ENCODE data around the gene CGNL1. TPM values are rescaled to one million over a fixed set of nuclear protein-coding genes. Genes with fewer than 3 reads are reported as not detected.

Gene CGNL1
- total RNA-seq, 2 donors from 2014 or later: 16.8 to 26.0 TPM

DNA sequence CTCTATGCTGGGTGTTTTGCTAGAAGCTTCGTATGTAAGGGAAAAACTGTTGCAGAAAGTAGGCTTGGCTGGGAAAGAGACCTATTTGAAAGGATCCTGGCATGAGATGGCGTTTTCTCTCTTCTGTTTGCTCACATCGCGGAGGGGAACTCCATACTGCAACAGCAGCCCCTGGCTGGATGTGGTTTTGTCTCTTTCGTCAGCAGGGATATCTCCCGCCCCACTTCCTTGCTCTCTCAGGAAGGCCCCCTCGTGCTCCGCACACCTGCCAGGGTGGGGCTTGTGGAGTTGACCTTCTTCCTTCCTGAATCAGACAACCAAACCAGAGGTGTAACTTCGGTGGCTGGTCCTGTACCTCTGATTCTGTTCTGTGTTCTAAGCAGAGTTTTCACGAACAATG, 189.0 kb downstream of the CGNL1 start:
- intact Hi-C loops (cut with DNase I): no loop called here
- no peak for ATAC-seq
- DNase-seq: no peak

DNA sequence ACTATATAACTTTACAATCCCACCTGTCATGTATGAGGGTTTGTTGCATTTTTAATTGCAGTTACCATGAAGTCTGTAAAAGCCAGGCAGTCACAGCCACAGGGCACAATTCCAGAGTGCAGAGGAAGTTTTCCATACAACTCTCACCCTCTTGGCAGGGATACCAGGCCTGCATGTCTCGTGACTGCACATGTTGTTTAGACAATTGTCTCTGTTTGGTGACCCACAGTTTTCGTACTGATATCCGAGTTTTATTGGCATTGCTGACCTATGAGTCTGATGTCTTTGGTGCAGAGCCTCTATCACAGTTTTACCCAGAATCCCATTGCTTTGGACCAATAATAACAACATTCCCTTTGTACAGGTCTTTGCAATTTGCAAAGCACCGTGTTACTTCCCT, 190.5 kb downstream of the CGNL1 start:
- DNase-seq (no peak), ATAC-seq (peak; percentile 26 to 57)
- intact Hi-C loops (cut with DNase I): no loop called here

DNA sequence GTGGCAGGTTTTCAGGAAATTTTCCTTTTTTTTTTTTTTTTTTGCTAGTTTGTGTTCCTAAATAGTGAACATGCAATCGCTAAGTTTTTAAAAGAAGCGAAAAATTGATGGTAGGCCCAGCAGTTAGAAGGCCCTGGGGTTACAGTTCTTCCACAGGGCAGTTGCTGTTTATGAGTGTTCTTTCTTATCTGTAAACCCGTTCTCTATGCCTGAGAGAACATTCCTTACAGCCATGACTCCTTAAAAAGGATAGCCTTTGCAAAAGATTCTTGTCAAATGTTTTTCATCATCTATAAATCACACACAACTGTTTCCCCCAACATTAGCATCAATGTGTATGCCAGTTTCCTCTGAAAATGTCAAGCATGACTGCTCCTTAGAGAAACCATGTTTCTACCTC, 191.6 kb downstream of the CGNL1 start:
- intact Hi-C loops (cut with DNase I): no loop called here
- ATAC-seq (no peak), DNase-seq (no peak)

DNA sequence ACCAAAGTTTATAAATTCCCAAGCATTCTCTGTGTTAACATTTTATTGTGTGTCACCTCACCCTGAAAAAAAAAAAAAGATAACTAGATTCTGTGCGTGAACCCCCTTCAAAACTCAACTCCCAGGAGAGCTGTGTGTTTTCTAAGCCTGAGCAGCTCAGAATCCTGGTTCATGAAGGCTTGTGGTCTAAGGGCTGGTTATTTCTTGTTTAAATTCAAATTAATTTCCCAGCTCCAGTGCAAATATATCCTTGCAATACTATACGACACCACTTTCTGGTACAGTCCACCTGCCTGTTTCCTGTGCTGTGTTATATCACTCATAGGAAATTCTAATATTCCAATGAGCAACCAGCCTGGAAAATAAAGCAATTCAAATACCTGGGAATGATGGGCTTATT, 192.0 kb downstream of the CGNL1 start:
- intact Hi-C loops (cut with DNase I): no loop called here
- ATAC-seq (no peak), DNase-seq (no peak)

DNA sequence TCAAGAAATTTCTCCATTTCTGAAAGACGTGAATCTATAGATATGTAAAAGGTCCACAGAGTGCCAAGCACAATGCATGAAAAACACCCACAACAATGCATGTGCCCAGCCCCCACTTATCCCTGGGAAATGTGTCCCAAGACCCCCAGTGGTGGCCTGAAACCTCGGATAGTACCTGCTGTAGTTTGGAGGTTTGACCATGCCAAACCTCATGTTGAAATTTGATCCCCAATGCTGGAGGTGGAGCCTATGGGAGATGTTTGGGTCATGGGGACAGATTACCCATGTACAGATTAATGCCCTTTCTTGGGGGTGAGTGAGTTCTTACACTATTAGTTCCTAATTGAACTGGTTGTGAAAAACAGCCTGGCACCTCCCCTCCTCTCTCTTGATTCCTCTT, 194.0 kb downstream of the CGNL1 start:
- DNase-seq: no peak
- intact Hi-C loops (cut with DNase I): no loop called here
- ATAC-seq: no peak

DNA sequence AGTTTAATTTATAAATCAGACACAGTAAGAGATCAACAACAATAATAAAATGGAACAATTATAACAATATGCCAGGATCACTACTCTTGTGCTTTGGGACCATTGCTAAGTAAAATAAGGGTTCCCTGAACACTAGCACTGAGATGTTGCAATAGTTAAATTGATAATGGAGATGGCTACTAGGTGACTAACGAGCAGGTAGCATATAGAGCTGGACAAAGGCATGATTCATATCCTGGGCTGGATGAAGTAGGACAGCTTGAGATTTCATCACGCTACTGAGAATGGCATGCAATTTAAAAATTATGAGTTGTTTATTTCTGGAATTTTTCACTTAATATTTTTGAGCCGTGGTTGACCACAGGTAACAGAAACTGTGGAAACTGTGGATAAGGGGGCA, 194.7 kb downstream of the CGNL1 start:
- ATAC-seq (no peak), DNase-seq (no peak)

DNA sequence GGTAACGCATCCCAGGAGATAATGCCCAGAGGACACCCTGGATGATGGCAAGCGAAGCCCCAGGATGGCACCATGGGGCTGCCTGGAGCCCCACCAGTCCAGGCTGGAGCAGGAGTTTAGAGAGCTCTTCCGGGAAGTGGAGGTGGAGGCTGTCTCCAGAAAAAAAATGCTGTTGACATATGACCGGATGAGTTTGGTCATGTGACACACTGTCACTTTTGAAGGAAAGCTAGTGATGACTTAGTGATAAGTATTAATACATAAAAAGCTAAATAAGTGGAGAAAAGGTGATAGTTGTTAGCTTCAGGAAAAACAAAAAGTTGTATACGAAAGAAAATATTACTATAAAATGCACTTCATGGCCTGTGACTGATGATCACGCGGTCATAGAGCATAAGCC, 195.4 kb downstream of the CGNL1 start:
- no peak for ATAC-seq
- intact Hi-C loops (cut with DNase I): no loop called here
- no peak for DNase-seq

More for the DNA sequence above, 194.7 kb downstream of the CGNL1 start:
- intact Hi-C loops (cut with DNase I): no loop called here

DNA sequence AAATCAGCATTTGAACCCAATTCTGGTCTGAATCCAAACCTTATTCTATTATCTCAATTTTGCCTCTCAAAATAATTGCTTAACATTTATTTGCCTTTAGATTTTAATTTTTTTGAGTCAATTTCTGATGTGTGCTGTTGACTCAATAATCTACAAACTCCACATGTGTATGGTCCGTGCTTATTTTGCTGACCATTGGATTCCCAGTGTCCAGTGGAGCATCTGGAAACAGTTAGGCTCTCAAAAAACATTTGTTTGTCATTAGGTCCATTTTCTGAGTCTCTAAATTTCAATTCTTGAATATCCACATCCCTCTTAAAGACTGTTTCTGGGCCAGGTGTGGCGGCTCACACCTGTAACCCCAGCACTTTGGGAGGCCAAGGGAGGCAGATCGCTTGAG, 196.2 kb downstream of the CGNL1 start:
- DNase-seq: no peak
- intact Hi-C loops (cut with DNase I): no loop called here
- ATAC-seq: peak in 1 of 2 donors; percentile 61

DNA sequence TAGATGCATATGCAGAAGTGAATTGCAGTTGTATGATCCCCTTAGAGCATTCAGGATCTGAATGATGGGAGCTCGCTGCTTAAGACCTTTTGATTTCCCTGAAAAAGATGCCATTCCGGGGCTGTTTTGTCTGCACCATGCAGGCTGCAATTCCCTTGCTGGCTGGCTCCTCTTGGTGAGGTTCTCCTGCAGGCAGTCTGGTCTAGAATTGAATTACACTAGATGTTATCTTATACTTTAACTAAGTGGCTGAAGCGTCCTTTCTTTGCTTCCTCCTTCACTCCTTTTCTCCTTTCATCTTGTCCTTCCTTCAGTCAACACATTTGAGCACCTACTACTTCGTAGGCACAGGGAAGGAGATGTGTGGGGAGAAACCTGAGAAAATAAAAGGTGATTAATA, 196.8 kb downstream of the CGNL1 start:
- intact Hi-C loops (cut with DNase I): no loop called here
- ATAC-seq: no peak

DNA sequence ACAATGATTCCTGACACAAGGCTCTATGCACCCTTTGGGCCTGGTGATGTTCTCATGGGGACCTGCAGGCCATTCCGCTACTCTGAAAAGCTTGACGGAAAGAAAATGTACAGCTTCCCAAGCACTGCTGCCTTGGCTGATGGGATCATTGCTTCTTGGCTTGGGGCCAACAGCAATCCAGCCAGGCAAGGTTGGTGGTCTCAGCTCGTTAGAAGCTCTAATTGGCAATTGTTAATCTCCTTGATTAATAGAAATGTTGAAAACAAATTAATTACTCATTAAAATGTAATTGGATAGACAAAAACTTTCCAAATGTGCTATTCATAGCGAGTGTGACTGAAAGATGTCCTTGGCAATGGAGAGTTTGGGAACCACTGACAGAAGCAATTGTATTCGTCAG, 199.1 kb downstream of the CGNL1 start:
- intact Hi-C loops (cut with DNase I): no loop called here
- ATAC-seq (no peak), DNase-seq (no peak)

More for the DNA sequence above, 196.8 kb downstream of the CGNL1 start:
- no peak for DNase-seq

DNA sequence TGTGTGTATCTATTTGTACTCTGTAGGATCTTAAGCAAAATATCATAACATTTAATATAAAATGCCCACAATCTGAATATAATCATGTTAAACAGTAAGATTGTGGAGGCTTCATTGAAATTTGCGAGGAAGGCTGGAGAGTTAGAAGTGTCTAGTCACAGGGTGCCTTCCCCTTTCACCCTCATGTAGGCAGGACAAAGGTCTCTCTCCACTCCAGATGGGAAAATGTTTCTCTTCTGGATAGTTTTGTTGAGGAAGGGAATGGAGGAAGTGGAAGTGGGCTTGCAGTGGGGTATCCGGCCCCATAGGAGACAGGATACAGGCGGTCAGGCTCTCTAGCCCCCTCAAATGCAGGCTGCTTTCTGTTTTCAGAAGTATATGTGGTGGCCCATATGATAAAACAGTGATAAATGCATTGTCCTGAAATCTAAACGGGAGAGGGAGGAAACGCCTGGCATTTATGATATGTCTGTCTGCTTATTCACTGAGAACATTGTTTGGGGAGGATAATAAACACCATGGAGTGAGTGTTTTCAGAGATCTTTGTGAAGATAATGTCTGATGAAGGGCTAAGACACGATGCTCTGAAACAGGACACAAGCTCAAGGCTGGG, 202.1 kb downstream of the CGNL1 start:
- DNase-seq: no peak
- intact Hi-C loops (cut with DNase I): no loop called here

DNA sequence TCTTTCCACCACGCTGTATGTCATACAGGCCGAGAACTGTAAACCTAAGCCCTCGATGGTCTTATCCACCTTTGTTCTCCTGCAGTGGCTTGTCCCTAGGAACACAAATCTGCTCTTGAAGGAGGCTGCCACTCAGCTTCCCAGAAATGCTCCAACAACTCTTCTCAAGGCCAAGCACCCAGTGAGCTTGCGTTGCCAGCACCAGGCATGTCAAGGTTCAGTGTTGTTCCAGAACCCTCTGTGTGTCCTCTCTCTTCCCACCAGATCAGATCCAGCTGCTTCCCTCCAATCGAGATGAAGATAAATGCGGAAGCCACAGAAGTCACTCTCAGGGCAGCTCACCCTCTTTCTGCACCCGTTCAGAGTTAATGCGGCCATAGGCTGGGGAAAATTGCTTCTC, 204.1 kb downstream of the CGNL1 start:
- DNase-seq (no peak), ATAC-seq (no peak)
- intact Hi-C loops (cut with DNase I): no loop called here

More for the DNA sequence above, 202.1 kb downstream of the CGNL1 start:
- peak in 1 of 2 donors; percentile 32 for ATAC-seq

DNA sequence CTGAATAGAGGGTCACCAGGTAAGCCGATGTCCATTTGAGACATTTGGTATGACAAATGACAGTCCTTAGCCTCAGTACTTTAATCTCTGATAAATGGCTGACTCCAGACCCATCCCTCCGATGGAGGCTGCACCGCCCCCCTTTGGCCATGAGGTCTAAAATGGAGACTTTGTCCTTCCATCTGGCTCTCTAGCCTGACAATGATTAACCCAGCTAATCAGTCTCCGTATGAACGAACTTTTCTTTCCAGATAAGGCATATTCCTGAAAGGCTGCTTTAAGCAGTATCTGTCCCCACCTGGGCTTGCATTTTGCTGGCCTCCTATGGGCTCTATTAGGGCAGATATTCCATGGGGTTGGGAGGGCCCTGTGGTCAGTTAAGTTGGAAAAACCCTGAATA, 204.6 kb downstream of the CGNL1 start:
- DNase-seq (no peak), ATAC-seq (no peak)
- intact Hi-C loops (cut with DNase I): no loop called here

DNA sequence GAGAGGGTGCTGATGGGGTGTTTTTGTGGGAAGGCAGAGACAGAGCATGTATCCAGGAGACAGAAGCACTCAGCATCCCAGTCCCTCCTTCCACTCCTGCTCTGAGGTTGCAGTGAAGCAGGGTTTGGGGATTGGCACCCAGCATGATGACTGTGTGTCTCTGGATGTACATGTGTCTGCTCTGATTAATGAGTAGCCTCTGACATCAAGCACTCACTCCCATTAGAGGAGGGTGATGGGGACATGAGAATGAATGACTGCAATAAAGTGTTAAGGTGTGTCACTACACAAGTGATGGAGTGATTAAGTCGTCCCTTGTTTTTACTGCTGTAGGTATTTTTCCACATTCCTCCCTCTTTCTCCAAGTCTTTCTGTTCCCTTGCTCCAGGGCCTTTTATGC, 205.8 kb downstream of the CGNL1 start:
- ATAC-seq (no peak), DNase-seq (no peak)
- intact Hi-C loops (cut with DNase I): no loop called here

DNA sequence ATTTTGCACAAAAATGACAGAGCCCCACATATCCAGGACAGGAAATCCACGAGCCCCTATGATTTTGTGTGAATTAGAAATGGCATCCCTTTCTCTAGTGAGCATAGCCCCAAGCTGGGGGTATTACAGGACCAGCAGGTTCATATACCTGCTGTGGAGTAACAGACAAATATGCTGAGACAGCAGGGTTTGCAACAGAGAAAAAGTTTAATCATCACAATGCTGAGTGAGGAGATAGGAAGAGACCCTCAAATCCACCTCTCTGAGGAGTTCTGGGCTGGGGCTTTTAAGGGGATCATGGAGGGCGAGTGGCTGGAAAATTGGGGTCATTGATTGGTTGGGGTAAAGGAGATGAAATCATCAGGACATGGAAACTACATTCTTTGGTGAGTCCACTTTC, 207.0 kb downstream of the CGNL1 start:
- DNase-seq: no peak

DNA sequence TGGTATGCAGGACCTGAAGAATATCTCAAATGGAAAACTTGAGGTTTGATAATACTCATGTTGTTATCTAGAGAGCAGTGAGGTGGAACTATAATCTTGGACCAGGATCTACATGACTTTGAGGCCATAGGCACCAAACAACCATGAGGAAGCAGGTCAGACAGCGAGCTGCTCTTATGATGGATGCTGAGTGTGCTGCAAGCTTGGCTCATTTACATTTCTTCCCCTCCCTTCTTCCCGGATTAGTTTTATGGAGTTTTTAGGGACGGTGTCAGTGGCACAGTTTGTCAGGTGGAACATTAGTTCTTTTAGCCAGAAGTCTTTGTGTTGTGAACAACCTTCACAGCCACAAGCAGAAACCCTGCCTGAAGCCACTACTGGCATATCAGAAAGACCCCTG, 207.4 kb downstream of the CGNL1 start:
- DNase-seq: no peak
- ATAC-seq: no peak
- intact Hi-C loops (cut with DNase I): no loop called here

More for the DNA sequence above, 207.0 kb downstream of the CGNL1 start:
- intact Hi-C loops (cut with DNase I): no loop called here
- ATAC-seq: no peak

DNA sequence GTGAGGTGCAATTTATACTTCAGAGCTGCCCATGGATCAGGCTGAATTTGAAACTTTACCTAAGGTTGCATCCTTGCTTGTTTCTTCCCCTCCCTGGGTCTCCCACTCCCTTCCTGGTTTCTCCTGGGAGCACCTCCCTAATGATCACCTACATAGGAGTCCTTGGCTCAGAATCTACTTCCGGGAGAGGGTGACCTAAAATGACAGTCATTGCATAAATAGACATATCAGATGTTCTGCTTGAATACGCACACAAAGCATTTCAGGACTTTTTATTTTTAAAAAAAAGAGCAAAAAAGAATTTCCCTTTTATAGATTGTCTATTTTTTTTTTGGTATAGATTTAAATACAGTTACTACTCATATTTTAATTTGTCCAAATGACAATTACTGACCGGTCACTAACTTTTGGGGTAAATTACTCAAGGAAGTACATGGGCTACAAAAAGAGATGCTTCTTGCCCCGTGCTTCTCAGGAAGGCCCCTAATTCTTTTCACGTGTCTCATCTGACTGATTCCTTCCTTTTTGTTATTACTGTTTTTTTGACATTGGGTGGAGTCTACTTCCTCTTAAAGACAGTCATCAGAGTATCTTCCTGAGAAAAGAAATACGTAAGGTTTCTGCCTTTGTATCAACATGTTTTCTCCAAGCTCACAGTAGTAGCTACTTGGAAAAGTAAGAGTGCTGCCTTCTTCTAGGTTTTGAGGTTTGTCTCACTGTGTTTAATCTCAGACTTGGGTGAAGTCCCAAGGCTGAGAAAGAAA, 210.5 kb downstream of the CGNL1 start:
- no peak for ATAC-seq
- intact Hi-C loops (cut with DNase I): no loop called here

DNA sequence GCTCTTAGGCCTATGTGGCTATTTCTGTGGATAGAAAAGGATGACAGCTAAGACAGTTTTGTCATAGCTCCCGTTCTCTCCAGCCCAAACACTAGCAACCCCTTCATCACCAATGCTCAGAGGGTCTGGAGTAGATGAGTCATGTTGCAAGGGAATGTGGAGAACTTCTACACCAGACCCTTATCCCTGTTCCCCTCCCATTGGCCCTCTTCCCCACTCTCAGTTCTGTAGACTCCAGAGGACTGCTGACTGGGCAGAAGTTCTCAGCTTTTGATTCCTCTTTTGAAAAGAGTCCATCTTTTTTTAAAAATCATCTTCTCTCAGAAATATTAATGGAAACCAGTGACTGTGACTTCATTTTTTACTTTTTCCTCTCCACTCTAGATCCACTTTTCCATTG, 213.0 kb downstream of the CGNL1 start:
- ATAC-seq (peak in 1 of 2 donors; percentile 47), DNase-seq (no peak)
- intact Hi-C loops (cut with DNase I): no loop called here

More for the DNA sequence above, 210.5 kb downstream of the CGNL1 start:
- no peak for DNase-seq

DNA sequence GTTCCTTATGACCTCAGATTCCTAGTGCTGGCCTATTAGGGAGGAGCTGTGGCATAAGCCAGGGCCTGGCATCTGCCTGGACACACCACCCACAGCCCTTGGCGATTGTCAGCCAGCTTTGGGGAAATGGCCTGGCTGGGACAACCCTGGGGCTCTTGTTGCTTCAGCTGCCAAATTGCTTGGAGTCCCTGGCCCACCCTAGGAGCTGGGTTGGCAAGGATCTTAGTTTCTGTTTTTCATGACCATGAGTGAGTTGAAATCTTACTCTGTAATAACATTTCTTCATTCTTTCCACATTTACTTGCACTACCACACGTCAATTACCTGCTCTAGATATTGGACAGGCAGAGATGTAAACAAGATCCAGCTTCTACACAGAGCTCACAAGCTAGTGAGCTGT, 213.4 kb downstream of the CGNL1 start:
- DNase-seq: peak; percentile 36
- intact Hi-C loops (cut with DNase I): loop anchor here in 1 of 2 donors (2.0 kb wide), 1 partner anchor 27 kb away; no protein-coding TSS in a partner anchor
- ATAC-seq: peak; percentile 12 to 34

DNA sequence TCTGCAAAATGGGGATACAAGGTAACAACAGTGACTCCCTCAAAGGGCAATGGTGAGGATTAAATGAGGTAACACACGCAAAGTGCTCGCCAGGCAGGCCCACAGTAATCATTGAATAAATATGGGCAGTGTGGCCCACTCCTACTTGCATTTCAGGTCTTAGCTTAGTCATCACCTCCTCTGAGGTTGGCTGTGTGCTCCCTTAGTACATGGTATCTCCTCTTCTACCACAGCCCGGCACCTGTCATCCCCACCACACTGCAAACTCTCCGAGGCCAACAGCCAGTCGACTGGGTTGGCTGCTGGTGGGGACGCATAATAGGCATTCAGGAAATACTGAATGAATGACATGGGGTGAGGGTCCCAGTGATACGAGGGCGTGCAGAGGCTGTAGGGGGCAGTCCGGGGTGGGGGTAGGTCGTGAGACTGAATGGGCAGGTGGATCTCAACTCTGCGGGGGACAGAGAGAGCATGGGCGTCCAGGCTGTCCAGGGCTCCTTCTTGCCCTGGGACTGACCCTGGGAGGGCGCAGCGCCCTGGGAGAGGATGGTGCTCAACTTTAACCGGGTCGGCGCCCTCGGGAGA, 215.0 kb downstream of the CGNL1 start:
- DNase-seq (no peak), ATAC-seq (peak in 1 of 2 donors; percentile 3)
- intact Hi-C loops (cut with DNase I): loop anchor here in 1 of 2 donors (2.0 kb wide), 1 partner anchor 29 kb away; no protein-coding TSS in a partner anchor

Measured in left cardiac atrium (tissue), 4 donors.